ENCODE results near the gene ANO2.
"Not testable (repeated sequence)": the region's sequence is repeated elsewhere in the genome, so short reads cannot be mapped to it uniquely, and the experiment has no call there.

Gene ANO2

DNA sequence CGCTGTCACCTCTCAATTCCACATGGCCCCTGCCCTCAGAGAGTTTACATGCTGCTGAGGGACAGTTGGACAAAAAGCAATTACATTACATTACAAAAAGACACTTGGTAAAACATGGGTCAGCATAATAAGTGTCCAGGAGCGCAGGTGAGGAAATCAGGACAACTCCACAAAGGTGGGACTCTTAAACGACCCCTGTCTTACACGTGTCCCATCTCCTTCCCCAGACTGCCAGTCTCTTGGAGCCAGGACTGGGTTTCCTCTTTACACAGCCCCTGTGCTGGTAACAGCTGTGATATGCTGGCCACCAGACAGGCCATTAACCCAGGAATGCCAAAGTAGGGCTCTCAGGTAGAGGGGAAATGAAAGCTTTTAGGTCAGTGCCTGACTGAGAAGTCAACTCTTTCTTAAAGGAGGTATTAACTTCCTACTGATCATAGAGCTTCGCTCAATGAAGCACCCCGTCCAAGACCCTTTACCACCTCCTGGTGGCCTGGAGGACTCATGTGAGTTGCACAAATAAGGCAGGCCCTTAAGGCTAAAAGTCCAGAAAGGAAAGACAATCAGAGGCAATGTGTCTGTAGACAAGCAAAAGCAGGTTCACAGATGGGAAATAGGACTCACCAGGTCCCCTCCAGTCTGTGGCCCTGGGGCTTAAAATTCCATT, 55.5 kb downstream of the ANO2 start:
- H3K27ac ChIP-seq: no peak overlapping the region
- no peaks in the 10 kb centered on the region for H3K4me1 ChIP-seq
- H3K36me3 ChIP-seq: no peaks in the 10 kb centered on the region
- intact Hi-C loops (cut with DNase I; ENCODE audit: low total_unique reads): no loop called here
- DNase-seq: no peak
- peaks cover 0 to 14% of the 10 kb centered on the region in 2 donors for H3K27me3 ChIP-seq
- no peak overlapping the region for H3K4me3 ChIP-seq
- TF ChIP-seq, protein P1, sequence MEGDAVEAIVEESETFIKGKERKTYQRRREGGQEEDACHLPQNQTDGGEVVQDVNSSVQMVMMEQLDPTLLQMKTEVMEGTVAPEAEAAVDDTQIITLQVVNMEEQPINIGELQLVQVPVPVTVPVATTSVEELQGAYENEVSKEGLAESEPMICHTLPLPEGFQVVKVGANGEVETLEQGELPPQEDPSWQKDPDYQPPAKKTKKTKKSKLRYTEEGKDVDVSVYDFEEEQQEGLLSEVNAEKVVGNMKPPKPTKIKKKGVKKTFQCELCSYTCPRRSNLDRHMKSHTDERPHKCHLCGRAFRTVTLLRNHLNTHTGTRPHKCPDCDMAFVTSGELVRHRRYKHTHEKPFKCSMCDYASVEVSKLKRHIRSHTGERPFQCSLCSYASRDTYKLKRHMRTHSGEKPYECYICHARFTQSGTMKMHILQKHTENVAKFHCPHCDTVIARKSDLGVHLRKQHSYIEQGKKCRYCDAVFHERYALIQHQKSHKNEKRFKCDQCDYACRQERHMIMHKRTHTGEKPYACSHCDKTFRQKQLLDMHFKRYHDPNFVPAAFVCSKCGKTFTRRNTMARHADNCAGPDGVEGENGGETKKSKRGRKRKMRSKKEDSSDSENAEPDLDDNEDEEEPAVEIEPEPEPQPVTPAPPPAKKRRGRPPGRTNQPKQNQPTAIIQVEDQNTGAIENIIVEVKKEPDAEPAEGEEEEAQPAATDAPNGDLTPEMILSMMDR (IDR thresholded peaks at IDR 0.05): no peak
- H3K9me3 ChIP-seq: no peaks in the 10 kb centered on the region

DNA sequence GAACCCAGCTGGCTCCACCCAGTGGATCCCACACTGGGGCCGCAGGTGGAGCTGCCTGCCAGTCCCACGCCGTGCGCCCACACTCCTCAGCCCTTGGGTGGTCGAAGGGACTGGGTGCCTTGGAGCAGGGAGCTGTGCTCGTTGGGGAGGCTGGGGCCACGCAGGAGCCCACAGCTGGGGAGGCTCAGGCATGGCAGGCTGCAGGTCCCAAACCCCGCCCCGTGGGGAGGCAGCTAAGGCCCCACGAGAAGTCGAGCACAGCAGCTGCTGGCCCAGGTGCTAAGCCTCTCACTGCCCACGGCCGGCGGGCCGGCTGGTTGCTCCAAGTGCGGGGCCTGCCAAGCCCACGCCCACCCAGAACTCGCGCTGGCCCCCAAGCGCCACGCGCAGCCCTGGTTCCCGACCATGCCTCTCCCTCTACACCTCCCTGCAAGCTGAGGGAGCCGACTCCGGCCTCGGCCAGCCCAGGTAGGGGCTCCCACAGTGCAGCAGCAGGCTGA, 56.2 kb downstream of the ANO2 start:
- H3K36me3 ChIP-seq: no peaks in the 10 kb centered on the region
- no peaks in the 10 kb centered on the region for H3K4me1 ChIP-seq
- no peak for DNase-seq
- TF ChIP-seq, protein P1 (IDR thresholded peaks at IDR 0.05): no peak
- H3K4me3 ChIP-seq: no peak overlapping the region
- intact Hi-C loops (cut with DNase I; ENCODE audit: low total_unique reads): no loop called here
- H3K27ac ChIP-seq: no peak overlapping the region
- H3K27me3 ChIP-seq: peaks cover 0 to 17% of the 10 kb centered on the region in 2 donors
- H3K9me3 ChIP-seq: no peaks in the 10 kb centered on the region

DNA sequence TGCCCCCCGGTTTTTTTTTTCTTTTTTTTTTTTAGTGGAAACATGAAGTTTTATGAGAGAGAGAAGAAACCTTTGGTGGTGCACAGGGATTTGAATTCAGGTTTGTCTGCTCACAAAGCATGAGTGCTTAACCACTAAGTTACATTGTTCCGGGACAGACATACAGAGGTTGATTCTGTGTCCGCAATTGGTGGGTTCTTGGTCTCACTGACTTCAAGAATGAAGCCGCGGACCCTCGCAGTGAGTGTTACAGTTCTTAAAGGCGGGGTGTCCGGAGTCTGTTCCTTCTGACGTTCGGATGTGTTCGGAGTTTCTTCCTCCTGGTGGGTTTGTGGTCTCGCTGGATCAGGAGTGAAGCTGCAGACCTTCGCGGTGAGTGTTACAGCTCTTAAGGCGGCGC, 57.2 kb downstream of the ANO2 start:
- intact Hi-C loops (cut with DNase I; ENCODE audit: low total_unique reads); H3K9me3 ChIP-seq; H3K36me3 ChIP-seq; H3K4me1 ChIP-seq; H3K4me3 ChIP-seq; DNase-seq; H3K27ac ChIP-seq: not testable (repeated sequence)
- H3K27me3 ChIP-seq: peaks cover 0 to 17% of the 10 kb centered on the region in 2 donors

- no peak overlapping the region for H3K4me3 ChIP-seq
- H3K4me1 ChIP-seq: no peaks in the 10 kb centered on the region
- H3K9me3 ChIP-seq: no peaks in the 10 kb centered on the region
- H3K27me3 ChIP-seq: peaks cover 0 to 17% of the 10 kb centered on the region in 2 donors
- no peaks in the 10 kb centered on the region for H3K36me3 ChIP-seq
- TF ChIP-seq, protein P1 (IDR thresholded peaks at IDR 0.05): no peak
- no peak overlapping the region for H3K27ac ChIP-seq
- DNase-seq: no peak
- intact Hi-C loops (cut with DNase I; ENCODE audit: low total_unique reads): no loop called here
Measured at GRCh38 chr12:5884866-5885265, 60.2 kb downstream of the ANO2 start.

DNA sequence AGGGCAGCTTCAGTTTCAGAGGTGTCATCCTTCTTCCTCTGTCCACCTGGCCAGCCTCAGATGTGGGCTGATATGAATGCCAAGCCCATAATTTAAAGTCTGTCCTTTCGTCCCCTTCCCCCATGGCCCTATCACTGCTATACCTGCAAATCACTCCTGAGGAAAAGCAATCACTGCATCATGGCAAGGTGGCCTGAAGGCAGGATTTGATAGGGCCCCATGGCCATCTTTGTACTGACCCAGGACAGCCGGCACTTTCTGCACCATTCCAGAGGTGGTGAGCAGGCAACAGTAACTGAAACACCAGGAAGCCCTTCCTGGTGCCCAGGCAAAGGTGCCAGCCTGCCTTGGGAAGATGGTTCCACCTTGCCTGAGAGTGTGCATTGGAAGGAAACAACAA, 60.8 kb downstream of the ANO2 start:
- Histone ChIP-seq H3K27ac (no peak overlapping the region), H3K4me3 (no peak overlapping the region), H3K9me3 (no peaks in the 10 kb centered on the region), H3K4me1 (no peaks in the 10 kb centered on the region), H3K27me3 (peaks cover 0 to 20% of the 10 kb centered on the region in 2 donors), H3K36me3 (no peaks in the 10 kb centered on the region)
- TF ChIP-seq, protein P1 (IDR thresholded peaks at IDR 0.05): no peak
- intact Hi-C loops (cut with DNase I; ENCODE audit: low total_unique reads): no loop called here
- DNase-seq: no peak

- H3K4me3 ChIP-seq: no peak overlapping the region
- no peaks in the 10 kb centered on the region for H3K4me1 ChIP-seq
- no peaks in the 10 kb centered on the region for H3K36me3 ChIP-seq
- H3K9me3 ChIP-seq: no peaks in the 10 kb centered on the region
- TF ChIP-seq, protein P1 (IDR thresholded peaks at IDR 0.05): no peak
- no peak for DNase-seq
- intact Hi-C loops (cut with DNase I; ENCODE audit: low total_unique reads): no loop called here
- no peak overlapping the region for H3K27ac ChIP-seq
- peaks cover 0 to 20% of the 10 kb centered on the region in 2 donors for H3K27me3 ChIP-seq
Measured at GRCh38 chr12:5882511-5883190, 62.4 kb downstream of the ANO2 start.
